ENCODE data around the gene MYL6. TPM values are rescaled to one million over a fixed set of nuclear protein-coding genes. Genes with fewer than 3 reads are reported as not detected.
"Not testable (repeated sequence)": the region's sequence is repeated elsewhere in the genome, so short reads cannot be mapped to it uniquely, and the experiment has no call there.

Gene MYL6
- total RNA-seq, 1 donor from 2014 or later: 511 TPM

GRCh38 chr12:56188131-56188777, 30.1 kb downstream of the MYL6 start:
- DNase-seq (ENCODE audit: low spot score in 2 of 2) (peak in 1 of 2 donors; percentile 27), FAIRE-seq (no peak)

GRCh38 chr12:56188778-56189098, 30.6 kb downstream of the MYL6 start:
- DNase-seq (ENCODE audit: low spot score in 2 of 2) (peak in 1 of 2 donors; percentile 29), FAIRE-seq (no peak)

GRCh38 chr12:56189099-56189917, 31.1 kb downstream of the MYL6 start, which contains the start of gene SMARCC2:
Gene SMARCC2 (minus strand): TSS chr12:56189483. CDS start chr12:56189461, 22 bp downstream.
- FAIRE-seq (no peak), DNase-seq (ENCODE audit: low spot score in 2 of 2) (peak; percentile 88 to 92)

GRCh38 chr12:56189918-56190694, 31.9 kb downstream of the MYL6 start:
- FAIRE-seq (no peak), DNase-seq (ENCODE audit: low spot score in 2 of 2) (peak; percentile 63 to 68)

GRCh38 chr12:56190695-56191155, 32.6 kb downstream of the MYL6 start:
- DNase-seq (ENCODE audit: low spot score in 2 of 2) (no peak), FAIRE-seq (no peak)

DNA sequence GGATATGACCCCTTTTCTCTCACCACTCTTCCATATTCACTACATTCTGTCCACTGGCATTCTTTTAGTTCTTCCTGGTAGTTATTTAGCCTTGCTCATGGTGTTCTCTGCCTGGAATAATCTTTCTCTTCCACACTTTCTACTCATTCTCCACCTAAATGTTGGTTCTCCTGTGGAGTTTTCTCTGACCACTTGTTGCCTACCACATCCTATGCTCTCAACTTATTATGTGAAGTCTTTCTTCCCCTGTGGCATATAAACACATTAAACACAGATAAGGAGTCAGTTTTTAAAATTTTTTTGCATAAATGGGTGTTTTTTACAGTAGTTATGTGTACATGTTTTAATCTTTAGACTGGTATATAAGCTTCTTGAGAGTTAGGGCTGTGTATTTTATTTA, 34.4 kb downstream of the MYL6 start:
- no peak for FAIRE-seq
- DNase-seq (ENCODE audit: low spot score in 2 of 2): no peak

DNA sequence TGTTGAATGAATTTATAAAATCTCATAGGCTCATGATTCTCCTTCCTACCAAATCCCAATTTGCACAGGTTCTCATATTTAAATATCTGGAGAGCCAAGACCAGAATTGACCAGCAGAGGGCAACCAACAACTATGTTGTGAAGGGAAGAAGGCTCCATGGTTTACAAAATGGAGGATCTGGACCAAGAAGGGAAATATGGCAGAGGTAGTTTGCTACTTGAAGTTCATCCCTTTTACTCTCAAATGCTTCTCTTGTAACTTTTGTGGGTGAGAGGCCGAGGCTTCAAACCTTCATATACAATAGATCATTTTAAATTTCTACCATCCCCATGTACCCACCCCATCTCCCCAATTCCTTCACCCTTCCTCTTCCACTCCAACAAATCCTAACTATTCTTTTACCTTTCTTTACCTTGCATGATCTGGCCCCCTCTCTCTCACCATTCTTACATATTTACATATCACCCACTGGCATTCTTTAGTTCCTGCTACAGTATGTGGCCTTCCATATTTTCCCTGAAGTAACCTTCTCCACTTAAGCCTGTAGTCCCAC, 34.9 kb downstream of the MYL6 start:
- FAIRE-seq: peak; percentile 3
- peak; percentile 63 to 70 for DNase-seq (ENCODE audit: low spot score in 2 of 2)

DNA sequence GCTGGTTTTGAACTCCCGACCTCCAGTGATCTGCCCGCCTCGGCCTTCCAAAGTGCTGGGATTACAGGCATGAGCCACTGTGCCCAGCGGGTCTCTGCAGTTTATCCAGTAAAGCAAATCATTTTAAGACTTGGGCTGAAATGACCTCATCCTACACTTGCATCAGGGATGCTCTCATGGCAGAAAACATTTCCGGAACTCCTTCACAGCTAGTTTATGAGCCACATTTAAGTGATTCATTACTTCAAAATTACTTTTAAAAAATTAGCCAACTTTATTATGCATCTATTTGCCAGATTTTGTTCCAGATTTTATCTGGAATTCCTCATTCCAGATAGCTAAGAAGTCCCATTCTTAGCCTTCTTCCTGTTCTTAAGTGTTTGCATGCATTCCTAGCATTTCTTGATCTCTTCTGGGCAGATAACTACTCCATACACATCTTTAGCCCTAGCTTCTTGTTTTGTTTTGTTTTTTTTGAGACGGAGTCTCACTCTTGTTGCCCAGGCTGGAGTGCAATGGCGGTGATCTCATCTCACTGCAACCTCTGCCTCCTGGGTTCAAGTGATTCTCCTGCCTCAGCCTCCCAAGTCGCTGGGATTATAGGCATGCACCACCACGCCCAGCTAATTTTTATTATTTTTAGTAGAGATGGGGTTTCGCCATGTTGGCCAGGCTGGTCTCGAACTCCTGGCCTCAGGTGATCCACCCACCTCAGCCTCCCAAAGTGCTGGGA, 38.8 kb downstream of the MYL6 start:
- not testable (repeated sequence) for FAIRE-seq; DNase-seq (ENCODE audit: low spot score in 2 of 2)

DNA sequence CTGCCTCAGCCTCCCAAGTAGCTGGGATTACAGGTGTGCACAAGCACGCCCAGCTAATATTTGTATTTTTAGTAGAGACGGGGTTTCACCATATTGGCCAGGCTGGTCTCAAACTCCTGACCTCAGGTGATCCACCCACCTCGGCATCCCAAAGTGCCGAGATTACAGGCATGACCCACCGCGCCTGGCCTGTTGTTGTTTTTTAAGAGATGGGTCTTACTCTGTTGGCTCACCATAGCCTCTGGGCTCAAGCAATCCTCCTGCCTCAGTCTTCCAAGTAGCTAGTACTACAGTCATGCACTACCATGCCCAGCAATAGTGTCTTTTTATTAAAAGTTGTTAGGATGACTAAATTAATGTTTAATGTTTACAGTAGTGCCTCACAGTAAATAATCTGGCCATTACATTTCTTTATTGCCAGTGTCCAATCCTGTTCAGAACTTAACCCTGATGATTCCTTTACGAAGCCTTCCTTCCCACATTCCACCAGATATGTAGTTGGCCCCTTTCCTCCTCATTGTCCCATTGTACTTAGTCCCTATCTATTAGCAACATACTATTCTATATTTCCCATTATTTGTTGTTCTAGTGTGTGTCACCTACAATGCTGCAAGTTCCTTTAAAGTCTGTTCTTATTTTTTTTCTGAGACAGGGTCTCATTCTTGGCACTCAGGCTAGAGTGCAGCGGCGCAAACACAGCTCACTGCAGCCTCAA, 39.9 kb downstream of the MYL6 start:
- FAIRE-seq (no peak), DNase-seq (ENCODE audit: low spot score in 2 of 2) (no peak)

GRCh38 chr12:56198836-56199235, 40.7 kb downstream of the MYL6 start:
- FAIRE-seq: no peak
- no peak for DNase-seq (ENCODE audit: low spot score in 2 of 2)

DNA sequence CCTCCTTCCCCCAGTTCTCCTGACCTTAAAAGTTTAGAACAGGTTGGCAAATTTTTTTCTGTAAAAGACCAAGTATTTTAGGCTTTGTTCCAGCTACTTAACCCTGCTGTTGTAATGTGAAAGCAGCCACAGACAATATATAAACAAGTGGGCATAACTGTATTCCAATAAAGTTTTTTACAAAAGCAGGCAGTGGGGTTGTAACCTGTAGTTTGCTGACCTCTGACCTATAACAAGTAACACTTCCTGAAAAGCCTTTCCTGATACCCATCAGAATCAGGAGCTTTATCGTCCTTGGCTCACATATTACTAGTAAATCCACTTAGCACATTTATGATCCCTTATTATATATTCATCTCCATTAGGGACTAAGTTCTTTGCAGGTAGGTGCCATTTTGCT, 44.2 kb downstream of the MYL6 start:
- FAIRE-seq (no peak), DNase-seq (ENCODE audit: low spot score in 2 of 2) (no peak)

DNA sequence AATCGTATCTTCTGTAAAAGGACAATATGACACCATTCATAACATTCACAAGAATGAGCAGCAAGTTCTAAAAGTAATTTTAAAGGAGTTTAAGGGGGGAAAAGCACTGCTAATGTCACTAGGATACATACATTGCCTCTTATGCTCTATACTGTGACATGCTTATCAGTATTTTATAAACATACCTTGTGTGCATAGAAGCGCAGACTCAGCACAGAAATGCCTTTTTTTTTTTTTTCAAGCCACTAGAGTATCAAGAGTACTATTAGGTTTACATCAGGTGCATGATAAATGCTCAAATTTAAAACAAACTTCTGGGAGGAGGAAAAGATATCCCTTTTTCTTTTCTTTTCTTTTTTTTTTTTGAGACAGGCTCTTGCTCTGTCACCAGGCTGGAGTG, 44.7 kb downstream of the MYL6 start:
- no peak for FAIRE-seq
- DNase-seq (ENCODE audit: low spot score in 2 of 2): no peak

GRCh38 chr12:56204275-56204674, 46.1 kb downstream of the MYL6 start:
- no peak for FAIRE-seq
- no peak for DNase-seq (ENCODE audit: low spot score in 2 of 2)

DNA sequence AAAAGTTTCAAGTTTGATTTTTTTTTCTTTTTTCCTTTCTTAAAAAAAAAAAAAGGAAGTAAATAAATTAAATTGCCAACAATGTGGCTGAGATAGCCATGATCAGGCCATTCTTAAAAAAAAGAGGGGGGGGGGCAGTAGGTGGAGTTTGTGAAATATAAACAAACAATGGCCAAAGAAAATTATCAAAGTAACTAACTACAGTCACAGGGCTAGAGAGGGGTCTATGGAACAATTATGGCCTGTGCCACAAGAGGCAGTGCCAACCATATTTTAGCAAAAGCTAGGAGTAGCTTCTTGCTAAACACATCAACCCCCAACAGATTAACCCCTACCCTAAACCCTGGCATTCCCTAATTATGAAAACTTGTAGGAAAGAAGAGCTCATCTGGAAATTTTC, 47.3 kb downstream of the MYL6 start:
- FAIRE-seq (no peak), DNase-seq (ENCODE audit: low spot score in 2 of 2) (no peak)

- FAIRE-seq: no peak
- peak in 1 of 2 donors; percentile 42 for DNase-seq (ENCODE audit: low spot score in 2 of 2)
These were observed 48.5 kb downstream of the MYL6 start for GRCh38 chr12:56206452-56207166.

DNA sequence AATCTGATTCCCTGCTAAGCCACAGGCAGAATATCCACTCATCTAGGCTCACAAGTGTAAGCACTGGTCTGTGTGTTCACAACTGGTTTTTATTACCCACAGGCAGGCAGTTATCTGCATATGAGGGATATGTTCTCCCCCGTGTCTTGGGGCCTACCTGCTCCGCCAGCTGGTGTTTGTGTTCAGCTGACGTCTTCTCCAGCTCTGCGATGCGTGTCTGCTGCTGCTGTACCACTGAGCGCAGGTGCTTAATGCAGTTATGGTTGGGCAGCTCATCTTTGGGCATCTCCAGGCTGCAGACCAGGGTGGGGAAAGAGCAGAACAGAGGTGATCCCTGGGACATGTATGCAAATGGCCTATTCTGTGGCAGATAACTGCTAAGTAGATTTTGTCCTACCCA, 49.8 kb downstream of the MYL6 start:
- no peak for FAIRE-seq
- no peak for DNase-seq (ENCODE audit: low spot score in 2 of 2)

Measured in frontal cortex (tissue), 4 donors.